ENCODE results near the gene CDX1.
"Not testable (repeated sequence)": the region's sequence is repeated elsewhere in the genome, so short reads cannot be mapped to it uniquely, and the experiment has no call there.

The CDX1 gene

DNA sequence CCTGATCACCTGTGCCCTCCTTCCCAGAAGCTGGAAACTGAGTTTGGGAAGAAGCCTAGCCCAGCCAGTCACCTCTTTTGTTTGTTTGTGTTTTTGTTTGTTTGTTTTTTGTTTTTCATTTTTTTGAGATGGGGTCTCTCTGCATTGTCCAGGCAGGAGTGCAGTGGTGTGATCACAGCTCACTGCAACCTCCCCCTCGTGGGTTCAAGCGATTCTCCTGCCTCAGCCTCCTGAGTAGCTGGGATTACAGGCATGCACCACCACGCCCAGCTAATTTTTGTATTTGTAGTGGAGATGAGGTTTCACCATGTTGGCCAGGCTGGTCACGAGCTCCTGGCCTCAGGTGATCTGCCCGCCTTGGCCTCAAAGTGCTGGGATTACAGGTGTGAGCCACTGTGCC, 67.1 kb downstream of the CDX1 start:
- not testable (repeated sequence) for DNase-seq (ENCODE audit: low read depth in 2 of 2)

Measured in stimulated activated CD8-positive, alpha-beta memory T cell treated with anti-CD3 and anti-CD28 coated beads, Interleukin-2, amount 100 ng/mL, for 1 hour (primary cell).